Measurements from ENCODE around the gene MRPL36. TPM values are rescaled to one million over a fixed set of nuclear protein-coding genes. Genes with fewer than 3 reads are reported as not detected.
"Not testable (repeated sequence)": the region's sequence is repeated elsewhere in the genome, so short reads cannot be mapped to it uniquely, and the experiment has no call there.

MRPL36 gene
- total RNA-seq, 1 experiment from 2014 or later, result 134 TPM

DNA sequence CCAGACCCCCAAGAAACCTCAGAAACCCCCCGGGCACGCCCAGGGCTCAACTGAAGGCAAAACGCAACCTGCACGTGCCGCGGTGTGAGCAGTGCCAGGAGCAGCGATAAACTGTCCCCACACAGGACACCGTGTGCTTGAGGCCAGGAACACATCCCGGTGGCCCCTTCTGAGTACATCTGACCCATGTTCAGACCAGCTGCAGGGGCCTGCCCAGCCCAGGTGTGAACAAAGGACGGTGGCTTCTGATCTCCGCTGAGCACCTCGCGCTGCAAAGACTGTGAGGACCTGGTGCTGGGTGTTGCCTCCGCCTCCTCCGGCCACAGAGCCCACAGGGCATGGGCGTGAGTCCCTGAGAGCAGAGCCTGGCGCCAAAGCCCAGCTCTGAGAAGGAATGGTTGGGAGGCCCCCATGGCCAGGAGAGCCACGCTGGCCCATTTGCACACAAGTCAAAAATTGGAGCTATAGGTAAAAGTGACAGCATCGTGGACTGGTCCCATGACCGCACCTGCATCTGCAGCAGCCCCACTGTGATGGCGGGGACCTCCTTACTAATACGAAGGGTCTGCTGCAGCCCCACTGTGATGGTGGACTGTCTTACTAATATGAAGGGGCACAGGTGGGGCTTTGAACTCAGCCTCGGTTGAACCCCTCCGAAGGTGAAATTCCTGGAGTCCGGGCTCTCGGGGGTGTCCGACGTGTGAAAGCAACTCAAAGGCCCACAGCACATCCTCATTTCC, 33.0 kb upstream of the MRPL36 start:
- DNase-seq (ENCODE audit: low read depth), result no peak

GRCh38 chr5:1831677-1832313, 32.2 kb upstream of the MRPL36 start:
- DNase-seq (ENCODE audit: low read depth), result no peak

GRCh38 chr5:1831257-1831656, 31.6 kb upstream of the MRPL36 start:
- DNase-seq (ENCODE audit: low read depth), result no peak

DNA sequence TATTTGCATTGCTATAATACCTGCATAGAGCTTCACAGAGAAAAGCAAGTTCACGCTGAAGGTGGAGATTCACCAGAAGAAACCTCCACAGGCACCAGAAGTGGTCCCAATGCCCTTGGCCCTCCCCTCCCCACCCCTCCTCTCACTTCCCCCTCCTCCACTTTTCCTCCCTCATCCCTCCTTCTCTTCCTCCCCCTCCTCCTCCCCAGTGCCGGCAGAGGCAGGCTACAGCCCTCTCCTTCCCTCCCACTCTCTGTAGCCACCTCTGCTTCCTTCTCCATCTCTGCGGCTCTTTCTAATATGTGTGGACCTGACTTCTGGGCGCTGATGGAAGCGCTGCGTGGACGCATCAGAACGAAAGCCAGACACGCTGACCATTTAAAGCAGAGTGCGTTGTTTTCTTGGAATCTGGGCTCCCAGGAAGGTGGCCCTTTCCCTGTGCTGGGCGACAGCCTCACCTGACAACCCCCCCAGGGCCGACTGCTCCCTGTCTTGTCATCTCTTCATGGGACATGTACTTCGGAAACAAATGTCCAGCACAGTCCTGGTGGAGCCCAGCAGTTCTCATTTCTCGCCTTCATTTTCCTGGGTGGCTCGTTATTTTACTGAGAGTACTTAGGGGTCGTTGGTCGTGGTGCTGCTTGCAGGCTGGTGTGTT, 31.1 kb upstream of the MRPL36 start:
- DNase-seq (ENCODE audit: low read depth), result no peak

- no peak for DNase-seq (ENCODE audit: low read depth)
Measured at GRCh38 chr5:1827886-1828397, 28.3 kb upstream of the MRPL36 start.

GRCh38 chr5:1827025-1827885, 27.6 kb upstream of the MRPL36 start:
- no peak for DNase-seq (ENCODE audit: low read depth)

DNA sequence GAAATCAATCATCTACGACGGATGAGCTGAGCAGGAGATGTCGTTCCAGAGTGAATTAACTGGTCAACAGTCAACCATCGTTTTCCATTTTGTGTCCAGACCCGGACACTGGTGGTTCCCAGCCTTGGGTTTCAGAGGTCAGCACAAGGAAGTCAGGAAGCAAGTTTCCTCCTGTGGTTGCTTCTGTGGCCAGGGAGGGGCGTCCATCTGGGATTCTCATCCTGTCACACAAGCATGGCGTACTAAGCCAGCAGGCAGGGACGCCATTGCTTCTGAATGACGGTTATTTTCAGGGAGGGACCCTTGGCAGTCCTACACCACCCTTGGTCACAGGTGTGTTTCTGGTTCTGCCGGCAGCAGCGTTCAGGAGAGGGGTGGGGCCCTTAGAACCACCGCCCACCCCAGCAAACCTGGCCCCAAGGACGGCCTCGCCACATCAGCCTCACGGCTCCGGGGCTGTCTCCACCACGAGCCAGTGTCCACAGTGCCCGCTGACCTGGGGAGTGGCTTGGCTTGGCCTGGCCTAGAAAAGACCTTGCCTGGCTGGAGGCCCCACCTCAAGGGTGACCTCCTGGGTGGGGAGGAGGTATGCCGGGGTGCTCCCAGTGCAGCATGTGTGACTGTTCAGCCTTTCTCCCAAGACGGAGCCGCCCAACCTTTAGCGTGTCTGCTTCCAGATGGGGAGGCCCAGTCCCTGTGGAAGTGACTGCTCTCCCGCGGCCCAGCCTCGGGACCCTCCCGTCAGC, 26.8 kb upstream of the MRPL36 start:
- DNase-seq (ENCODE audit: low read depth), result no peak

DNA sequence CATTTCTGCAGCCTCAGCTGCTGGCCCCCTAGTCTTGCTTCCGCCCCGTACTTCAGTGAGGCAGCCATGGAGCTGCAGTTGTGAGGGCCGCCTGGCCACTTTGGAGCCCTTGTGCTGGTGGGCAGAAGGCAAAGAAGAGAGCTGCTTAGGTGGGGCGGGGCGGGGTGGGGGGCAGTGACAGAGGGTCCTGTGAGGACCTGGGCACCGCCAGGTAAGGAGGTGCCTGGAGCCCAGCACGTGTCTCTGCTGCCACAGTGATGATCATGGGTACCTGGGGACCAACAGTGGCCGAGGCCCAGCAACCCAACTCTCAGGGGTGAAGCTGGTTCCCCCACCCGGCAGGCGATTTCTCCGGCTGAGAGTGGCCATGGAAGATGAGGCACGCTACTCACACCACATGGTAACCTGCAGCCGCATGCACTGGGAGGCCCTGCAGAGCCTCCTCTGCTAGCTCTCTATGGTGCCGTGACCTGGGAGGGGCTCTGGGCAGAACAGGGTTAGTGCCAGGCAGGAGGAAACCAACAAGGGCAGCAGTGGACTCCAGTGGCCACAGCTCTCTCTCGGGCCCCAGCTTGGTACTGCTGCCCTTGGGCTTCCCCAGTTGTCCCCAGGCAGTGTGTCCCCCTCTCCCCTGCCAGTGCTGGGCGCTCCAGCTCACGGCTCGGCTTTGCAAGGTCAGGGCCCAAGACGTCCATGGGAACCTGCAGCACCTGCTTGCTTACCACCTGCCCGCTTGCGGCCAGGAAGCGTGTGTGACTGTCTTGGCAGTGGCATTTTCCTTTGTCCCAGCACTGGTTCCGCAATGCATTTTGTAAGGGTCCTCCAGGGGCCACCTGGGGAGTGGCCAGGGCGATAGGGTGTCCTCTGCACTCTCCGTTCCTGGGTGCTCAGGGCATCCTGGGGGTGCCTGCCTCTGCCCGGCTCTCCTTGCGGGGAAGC, 25.5 kb upstream of the MRPL36 start:
- DNase-seq (ENCODE audit: low read depth), result no peak

DNA sequence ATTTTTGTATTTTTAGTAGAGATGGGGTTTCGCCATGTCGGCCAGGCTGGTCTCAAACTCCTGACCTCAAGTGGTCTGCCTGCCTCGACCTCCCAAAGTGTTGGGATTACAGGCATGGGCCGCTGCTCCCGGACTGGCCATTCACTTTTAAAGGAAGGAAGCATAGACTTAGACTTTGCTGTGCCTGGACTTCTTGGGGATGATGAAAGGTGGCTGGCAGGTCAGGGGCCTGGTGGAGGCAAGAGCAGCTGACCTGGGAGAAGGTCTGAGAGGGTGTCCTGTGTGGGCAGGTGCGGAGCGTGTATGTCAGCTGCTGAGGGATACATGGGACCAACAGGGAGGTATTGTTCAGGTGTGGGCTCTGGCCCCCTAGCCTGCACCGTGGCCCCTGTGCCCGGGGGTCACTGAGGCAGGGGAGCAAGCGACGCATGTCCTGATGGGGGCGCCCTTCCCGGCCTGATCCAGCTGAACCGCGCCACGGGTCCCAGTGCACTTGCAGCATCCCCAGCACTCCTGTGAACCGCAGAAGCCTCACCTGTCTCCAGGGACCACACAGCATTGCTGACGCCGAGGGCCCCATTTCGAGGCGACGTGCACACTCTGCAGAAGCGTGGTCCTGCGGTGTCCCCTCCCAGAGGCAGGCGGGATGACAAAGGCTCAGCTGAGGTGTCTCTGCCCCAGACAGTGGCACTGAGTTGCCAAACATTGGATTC, 24.6 kb upstream of the MRPL36 start:
- no peak for DNase-seq (ENCODE audit: low read depth)

GRCh38 chr5:1823381-1824034, 23.9 kb upstream of the MRPL36 start:
- no peak for DNase-seq (ENCODE audit: low read depth)

DNA sequence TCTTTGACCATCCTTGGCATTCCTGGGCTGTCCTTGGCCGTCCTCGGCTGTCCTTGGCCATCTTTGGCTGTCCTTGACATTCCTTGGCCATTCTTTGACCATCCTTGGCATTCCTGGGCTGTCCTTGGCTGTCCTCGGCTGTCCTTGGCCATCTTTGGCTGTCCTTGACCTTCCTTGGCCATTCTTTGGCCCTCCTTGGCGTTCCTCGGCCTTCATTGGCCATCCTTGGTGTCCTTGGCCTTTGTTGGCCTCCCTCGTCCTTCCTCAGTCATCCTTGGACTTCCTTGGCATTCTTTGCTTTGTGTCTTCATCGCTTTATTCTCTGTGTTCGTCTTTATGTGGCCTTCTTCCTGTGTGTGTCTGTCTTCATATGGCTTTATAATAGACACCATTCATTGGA, 22.2 kb upstream of the MRPL36 start:
- no peak for DNase-seq (ENCODE audit: low read depth)

DNA sequence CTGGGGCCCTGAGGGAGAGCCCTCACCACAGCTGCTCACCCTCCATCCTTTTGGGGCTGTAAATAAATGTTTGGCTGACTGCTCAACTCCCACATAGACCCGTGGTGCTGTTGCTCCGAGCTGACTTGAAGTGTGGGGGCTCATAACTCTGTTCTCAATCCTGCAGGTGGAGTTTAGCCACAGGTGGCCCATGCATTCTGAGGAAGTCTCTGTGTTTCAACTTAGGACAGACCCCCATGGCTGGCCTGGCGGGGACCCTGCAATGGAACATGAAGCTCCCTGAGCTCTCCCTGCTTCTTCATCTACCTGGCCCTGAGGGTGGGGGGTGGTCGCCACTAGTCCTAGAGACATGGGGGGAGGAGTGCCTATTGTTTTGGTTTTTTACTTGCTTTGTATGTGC, 21.3 kb upstream of the MRPL36 start:
- DNase-seq (ENCODE audit: low read depth), result no peak

DNA sequence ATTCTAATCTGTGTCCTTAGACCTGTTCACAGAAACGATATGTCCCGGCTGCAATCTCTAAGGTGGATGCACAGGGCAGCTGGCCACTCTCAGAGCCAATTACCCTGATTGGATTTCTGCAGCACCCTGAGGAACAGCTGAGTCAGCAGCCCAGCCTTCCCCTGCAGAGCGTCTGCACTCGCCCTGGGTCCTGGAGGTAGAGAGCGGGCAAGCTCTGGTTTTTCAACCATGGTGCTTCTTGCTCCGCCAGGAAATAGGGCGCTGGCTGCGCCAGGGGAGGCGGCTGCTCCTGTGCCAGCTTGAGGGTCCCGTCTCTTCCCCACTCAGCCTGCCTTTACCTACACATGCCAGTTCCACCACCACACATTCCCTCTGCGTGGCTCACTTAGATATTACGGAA, 20.7 kb upstream of the MRPL36 start:
- DNase-seq (ENCODE audit: low read depth), result no peak

- no peak for DNase-seq (ENCODE audit: low read depth)
Measured at GRCh38 chr5:1819458-1819857, 19.8 kb upstream of the MRPL36 start.

DNA sequence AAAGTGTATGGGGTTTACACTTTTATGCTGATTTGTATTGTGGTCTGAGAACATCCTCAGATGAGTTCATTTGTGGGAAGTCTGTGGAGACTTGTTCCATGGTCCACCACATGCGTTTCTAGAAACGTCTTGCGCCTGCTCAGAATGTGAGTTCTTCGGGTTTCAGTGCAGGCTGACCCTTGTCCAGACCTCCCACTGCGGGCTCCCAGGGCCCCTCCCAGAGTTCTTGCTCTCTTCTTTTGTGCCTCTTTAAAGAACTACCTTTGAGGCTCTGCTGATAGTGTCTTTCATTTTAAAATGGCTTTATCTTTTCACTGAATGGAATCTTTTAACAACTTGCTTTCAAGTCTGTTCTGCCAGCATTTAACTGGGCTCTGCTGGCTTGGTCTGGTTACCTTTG, 19.1 kb upstream of the MRPL36 start:
- no peak for DNase-seq (ENCODE audit: low read depth)

DNA sequence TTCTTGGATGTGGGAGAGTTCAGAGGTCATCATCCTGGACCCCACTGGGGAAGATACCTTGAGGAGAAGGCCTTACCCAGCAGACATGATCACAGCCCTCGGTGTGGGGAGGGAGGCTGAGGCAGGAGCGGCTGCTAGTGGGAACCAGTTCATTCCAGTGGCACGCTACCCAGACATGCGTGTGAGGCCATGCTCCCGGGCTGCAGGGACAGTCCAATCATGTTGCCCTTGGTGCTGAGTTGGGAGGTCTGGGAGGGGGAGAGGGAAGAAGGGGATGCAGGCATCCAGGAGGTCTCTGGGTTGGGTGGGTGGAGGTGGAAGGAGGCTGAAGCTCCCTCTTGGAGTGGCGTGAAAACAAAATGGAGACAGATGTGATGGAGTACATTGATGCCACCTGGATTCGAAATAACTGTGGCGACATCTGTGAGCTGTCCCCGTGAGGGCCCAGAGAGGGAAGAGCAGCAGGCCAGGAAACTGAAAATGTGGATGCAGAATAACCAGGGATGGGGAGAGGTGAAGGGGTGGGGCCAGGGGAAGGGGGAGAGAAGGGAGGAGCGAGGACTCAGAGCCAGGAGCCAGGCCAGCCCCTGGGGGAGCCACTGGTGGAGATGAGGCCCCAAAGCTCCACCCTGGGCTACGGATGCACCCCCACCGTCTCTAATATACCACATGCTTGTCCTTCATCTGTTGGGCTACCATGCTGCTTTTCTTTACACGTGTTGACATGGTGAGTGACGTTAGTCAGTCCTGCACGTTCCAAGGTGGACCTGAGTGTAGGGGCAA, 17.8 kb upstream of the MRPL36 start:
- DNase-seq (ENCODE audit: low read depth), result no peak

DNA sequence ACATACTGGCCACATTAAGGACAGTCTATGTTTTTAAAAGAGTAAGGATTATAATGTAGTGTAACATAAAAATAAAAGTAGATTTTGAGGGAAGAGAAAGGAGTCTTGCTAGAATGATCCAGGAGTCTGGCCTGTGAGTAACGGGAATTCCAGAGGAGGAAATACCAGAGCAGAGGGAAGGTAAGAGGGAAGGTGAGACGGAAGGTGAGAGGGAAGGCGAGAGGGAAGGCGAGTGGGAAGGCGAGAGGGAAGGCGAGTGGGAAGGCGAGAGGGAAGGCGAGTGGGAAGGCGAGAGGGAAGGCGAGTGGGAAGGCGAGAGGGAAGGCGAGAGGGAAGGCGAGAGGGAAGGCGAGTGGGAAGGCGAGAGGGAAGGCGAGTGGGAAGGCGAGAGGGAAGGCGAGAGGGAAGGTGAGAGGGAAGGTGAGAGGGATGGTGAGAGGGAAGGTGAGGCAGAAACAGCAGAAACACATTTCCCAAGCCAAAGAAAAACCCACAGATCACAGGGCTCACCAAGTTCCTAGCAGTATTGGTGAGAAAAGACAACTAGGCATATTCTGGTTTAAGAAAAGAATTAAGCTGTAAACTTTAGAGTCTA, 17.0 kb upstream of the MRPL36 start:
- not testable (repeated sequence) for DNase-seq (ENCODE audit: low read depth)
